HG02678 (cell line): ENCODE measurements around the gene DCDC2B.
A peak's percentile ranks its signal among the peaks of the same experiment; 100 is the strongest.
"Not testable (repeated sequence)": the region's sequence is repeated elsewhere in the genome, so short reads cannot be mapped to it uniquely, and the experiment has no call there.

Experiments used
- ATAC-seq: cut with Tn5 transposase; IDR thresholded peaks from one replicate; pipeline ENCODE4 v1.9.1; 2021; ENCODE audit warnings: mild to moderate bottlenecking, moderate library complexity; ENCODE audit not compliant: unreplicated experiment

Gene DCDC2B

GRCh38 chr1:32208891-32209328, at the start of gene DCDC2B:
Gene DCDC2B, plus strand, starts transcription at chr1:32209089. Its CDS starts 5 bp downstream, at chr1:32209094.
- ATAC-seq = no peak

- ATAC-seq = no peak
Observed at GRCh38 chr1:32159189-32159588, 49.7 kb upstream of the DCDC2B start.

DNA sequence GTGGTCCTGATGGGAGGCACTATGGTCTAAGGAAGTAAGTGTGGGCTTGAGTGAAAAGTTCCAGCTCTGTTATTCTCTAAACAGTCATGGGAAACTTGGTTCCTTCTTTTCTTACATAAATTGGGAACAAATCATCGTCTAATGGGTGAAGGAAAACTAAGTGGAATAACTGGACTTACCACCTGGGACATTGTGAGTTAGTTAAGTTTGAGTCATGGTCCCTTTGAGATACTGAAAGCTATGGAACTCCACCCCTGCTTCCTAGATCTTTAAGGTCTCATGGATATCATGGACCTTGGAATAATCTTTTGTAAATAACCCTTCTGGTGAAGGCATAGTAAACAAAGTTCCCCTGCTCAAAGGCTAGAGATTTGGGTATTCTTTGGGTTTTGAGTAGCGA, 45.5 kb upstream of the DCDC2B start:
- no peak for ATAC-seq

GRCh38 chr1:32165633-32166032, 43.3 kb upstream of the DCDC2B start:
- ATAC-seq = not testable (repeated sequence)

GRCh38 chr1:32170991-32171390, 37.9 kb upstream of the DCDC2B start:
- ATAC-seq = no peak

DNA sequence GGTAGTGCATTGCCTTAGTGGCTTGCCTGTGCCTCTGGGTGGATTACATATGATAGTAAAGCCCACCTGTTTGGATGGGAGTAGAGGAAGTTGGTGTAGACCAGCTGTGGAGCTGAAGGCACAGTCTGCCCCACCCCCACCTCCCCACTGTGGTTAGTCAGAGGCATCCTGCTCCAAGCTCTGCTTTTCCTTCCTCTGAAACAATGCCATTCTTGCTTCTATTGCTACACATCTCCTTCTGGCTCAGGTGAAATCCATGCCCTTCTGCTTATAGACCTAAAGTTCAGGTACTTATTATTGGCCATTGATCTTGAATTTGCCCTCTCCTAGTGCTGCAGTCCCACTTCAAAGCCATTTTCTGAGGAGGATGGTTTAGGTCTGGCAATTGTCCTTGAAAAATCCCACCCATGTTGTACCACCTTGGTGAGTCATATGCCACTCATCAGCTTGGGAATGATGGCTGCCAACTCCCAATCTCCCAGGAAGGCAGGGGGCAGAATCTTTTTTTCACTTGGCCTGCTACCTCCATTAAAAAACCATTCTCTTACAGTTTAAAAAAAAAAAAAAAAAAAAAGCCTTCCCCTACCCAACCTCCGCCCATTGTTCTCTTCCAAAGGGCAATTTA, 36.2 kb upstream of the DCDC2B start:
- no peak for ATAC-seq

GRCh38 chr1:32178380-32179192, 30.3 kb upstream of the DCDC2B start:
- ATAC-seq = no peak

- ATAC-seq = no peak
Observed at GRCh38 chr1:32179193-32179442, 29.8 kb upstream of the DCDC2B start.

GRCh38 chr1:32179443-32180185, 29.3 kb upstream of the DCDC2B start, which contains the start of gene TXLNA:
Gene TXLNA, plus strand, starts transcription at chr1:32179675. Its CDS starts 671 bp downstream, at chr1:32180346.
- peak; percentile 88 for ATAC-seq

DNA sequence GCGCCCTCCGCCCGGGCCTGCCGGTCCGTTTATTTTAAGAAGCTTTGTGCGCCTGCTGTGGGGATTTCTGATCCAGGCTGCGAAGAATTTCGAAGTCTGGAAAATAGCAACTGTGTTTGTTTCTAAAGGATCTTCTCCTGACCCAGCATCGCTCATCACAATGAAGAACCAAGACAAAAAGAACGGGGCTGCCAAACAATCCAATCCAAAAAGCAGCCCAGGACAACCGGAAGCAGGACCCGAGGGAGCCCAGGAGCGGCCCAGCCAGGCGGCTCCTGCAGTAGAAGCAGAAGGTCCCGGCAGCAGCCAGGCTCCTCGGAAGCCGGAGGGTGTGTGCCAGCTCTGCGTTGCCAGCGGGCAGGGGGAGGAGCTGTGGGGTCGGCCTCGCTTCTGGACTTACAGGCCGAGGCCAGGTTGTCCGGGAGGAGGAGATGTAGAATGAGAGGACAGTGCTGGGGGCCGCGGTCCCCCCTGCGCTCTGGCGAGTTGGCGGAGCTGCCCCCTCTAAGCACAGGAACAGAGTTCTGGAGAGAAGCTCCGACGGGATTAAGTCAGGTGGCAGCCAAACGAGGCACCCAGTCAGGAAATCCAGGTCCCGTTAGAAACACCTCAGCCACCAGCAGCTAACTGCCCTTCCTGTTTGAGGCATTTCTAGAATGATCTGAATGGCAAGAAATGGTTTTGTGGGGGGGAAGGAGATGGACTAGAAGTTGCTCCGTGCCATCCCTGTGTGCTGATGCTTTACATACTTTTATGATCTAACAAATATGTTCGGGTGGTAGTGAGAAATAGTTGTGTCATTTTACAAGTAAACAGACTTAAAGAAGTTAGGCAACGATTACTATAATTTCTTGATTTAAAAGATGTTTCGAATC, 28.5 kb upstream of the DCDC2B start:
- ATAC-seq = no peak

- no peak for ATAC-seq
Observed at GRCh38 chr1:32181065-32181464, 27.8 kb upstream of the DCDC2B start.

DNA sequence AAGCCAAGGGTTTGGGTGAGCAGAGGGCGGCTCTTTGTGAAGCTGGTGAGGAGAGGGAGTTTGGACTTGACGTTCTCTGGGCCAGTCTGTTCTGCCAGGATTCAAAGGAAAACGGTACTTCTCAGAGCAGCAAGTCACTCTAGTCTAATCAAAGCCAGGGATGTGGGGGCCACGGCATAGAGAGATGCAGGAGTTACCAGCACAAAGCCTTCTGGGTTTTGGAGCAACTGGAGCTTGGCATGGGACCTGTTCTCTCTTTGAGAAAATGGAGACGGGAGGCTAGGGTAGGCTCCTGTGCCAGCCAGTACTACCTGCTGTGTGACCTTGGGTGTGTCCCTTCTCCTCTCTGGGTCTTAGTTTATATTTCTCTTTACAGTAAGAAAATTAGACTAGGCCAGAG, 27.3 kb upstream of the DCDC2B start:
- ATAC-seq = no peak

DNA sequence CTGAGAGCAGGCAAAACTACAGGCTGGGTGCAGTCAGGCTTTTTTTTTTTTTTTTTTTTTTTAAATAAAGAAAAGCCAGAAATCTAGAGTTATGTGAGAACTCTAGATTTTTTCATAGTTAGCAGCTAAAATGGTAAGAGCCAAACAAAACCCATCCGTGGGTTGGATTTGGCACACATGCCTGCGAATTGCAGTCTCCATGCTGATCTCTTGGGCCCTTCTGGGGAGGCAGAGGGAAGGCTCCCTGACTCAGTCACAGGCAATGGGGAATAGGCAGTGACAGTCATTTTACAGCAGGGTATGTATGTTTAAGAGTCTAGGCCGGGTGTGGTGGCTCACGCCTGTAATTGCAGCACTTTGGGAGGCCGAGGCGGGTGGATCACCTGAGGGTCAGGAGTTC, 26.8 kb upstream of the DCDC2B start:
- no peak for ATAC-seq

- no peak for ATAC-seq
Observed at GRCh38 chr1:32184650-32185049, 24.2 kb upstream of the DCDC2B start.

GRCh38 chr1:32186077-32186476, 22.8 kb upstream of the DCDC2B start:
- ATAC-seq = no peak

- ATAC-seq = no peak
Observed at GRCh38 chr1:32186491-32186890, 22.4 kb upstream of the DCDC2B start.

DNA sequence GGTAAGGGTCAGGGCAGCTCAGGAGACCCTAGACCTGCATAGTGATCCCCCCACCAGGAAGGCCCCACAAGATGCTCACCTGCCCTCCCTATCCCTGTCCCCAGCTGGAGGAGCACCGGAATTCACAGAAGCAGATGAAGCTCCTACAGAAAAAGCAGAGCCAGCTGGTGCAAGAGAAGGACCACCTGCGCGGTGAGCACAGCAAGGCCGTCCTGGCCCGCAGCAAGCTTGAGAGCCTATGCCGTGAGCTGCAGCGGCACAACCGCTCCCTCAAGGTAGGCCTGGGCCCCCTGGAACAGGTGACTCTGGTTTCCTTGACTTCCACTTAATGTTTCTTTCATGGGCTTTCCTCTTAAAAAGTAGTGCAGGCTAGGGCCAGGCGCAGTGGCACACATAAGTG, 21.0 kb upstream of the DCDC2B start:
- no peak for ATAC-seq

DNA sequence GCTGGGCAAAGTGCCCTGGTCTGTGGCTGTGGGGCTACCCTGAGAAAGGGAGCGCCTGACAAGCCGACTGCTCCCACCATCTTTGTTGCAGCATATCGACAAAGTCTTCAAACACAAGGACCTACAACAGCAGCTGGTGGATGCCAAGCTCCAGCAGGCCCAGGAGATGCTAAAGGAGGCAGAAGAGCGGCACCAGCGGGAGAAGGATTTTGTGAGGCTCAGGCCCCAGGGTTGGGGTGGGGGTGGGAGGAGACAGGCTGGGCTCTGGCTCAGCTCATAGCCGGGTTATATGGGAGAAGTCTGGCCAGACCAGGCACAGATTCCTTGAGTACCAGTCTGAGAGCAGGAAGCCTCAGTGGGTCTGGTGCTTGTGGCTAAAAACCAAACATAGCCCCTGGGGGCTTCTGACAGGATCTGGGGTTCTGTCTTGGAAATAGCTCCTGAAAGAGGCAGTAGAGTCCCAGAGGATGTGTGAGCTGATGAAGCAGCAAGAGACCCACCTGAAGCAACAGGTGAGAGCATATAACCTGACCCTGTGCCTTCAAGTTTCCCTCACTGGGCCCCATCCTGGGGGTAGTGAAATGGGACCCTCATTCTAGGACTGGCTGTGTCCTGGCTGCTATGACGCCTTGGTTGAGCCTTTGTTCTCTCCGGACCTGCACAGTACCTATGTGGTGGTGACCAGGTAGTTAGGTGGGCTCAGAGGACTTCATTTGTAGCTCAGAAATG, 16.5 kb upstream of the DCDC2B start:
- no peak for ATAC-seq

GRCh38 chr1:32194984-32195383, 13.9 kb upstream of the DCDC2B start:
- ATAC-seq = no peak

DNA sequence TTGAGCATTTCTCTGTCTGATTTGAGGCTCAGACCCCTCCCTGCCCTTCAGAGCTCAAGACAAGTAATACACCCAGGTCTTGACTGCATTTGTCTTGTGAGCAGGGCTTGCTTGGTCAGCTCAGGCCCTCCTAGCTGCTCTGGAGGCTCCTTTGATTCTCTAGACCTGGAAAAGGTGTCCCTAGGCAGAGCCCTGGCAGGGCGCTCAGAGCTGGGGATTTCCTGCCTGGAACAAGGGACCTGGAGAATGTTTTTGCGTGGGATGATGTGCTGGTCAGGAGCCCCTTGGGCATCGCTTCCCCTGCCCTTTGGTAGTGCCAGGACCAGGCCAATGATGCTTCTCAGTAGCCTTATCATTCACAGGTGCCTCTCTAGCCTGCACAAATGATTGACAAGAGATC, 13.4 kb upstream of the DCDC2B start:
- ATAC-seq = no peak
